CD14-positive monocyte (primary cell): ENCODE measurements around the gene SNX33. TPM values are rescaled to one million over a fixed set of nuclear protein-coding genes. Genes with fewer than 3 reads are reported as not detected.
A peak's percentile ranks its signal among the peaks of the same experiment; 100 is the strongest.

Source experiments
- DNase-seq, 3 donors: peaks; one replicate each; pipeline ENCODE4 v3.0.0-alpha.2; 2011 to 2022
- H2AFZ ChIP-seq: 2 replicates; pipeline ENCODE4 v1.6.0; 2012; ENCODE audit warnings: mild to moderate bottlenecking, low read depth, low read length, inconsistent platforms; ENCODE audit not compliant: insufficient read depth, poor library complexity, severe bottlenecking
- H3K27ac ChIP-seq, 2 donors: 1 replicate in 1 of 2; 2 replicates in 1 of 2; pipeline ENCODE4 v1.5.1; 2012 to 2013; ENCODE audit warnings: low read length in 2 of 2, control low read depth in 1 of 2, inconsistent platforms in 1 of 2, low read depth in 1 of 2, mild to moderate bottlenecking in 1 of 2
- H3K27me3 ChIP-seq, 2 donors: one replicate each; pipeline versions ENCODE4 v1.6.0 to v1.6.1; 2011 to 2013; ENCODE audit warnings: low read length in 2 of 2; ENCODE audit not compliant: control insufficient read depth in 2 of 2, insufficient read depth in 2 of 2
- H3K36me3 ChIP-seq, 2 donors: replicated peaks in 1 of 2; 1 replicate in 1 of 2; 2 replicates in 1 of 2; pipeline versions ENCODE4 v1.5.1 to v1.6.1; 2012 to 2013; ENCODE audit warnings: low read length in 2 of 2, control low read depth in 1 of 2, inconsistent platforms in 1 of 2, mild to moderate bottlenecking in 1 of 2; ENCODE audit not compliant: insufficient read depth in 2 of 2, control insufficient read depth in 1 of 2
- H3K4me1 ChIP-seq, 2 donors: 1 replicate in 1 of 2; 2 replicates in 1 of 2; pipeline versions ENCODE4 v1.5.1 to v1.6.1; 2012 to 2013; ENCODE audit warnings: low read length in 2 of 2, control low read depth in 1 of 2, inconsistent platforms in 1 of 2, mild to moderate bottlenecking in 1 of 2, moderate library complexity in 1 of 2; ENCODE audit not compliant: insufficient read depth in 2 of 2, control insufficient read depth in 1 of 2
- H3K4me2 ChIP-seq: replicated peaks from 2 replicates; pipeline ENCODE3; 2012; ENCODE audit warnings: low read length, moderate library complexity, mild to moderate bottlenecking; ENCODE audit not compliant: poor library complexity, severe bottlenecking; ENCODE audit errors: extremely low read depth
- H3K4me3 ChIP-seq, 3 experiments: fragments of 200-600 bp in 1 of 3; sonication (generic) in 1 of 3; replicated peaks in 1 of 3; 1 replicate in 2 of 3; 2 replicates in 1 of 3; pipeline ENCODE4 v1.5.1; 2011 to 2013; ENCODE audit warnings: low read length in 3 of 3, mild to moderate bottlenecking in 3 of 3, control low read depth in 2 of 3, low read depth in 2 of 3, inconsistent platforms in 1 of 3, moderate library complexity in 1 of 3
- H3K79me2 ChIP-seq: 2 replicates; pipeline ENCODE4 v1.6.0; 2012; ENCODE audit warnings: mild to moderate bottlenecking, control low read depth, inconsistent platforms, low read length, moderate library complexity; ENCODE audit not compliant: insufficient read depth
- H3K9ac ChIP-seq: 2 replicates; pipeline ENCODE4 v1.6.0; 2017; ENCODE audit warnings: low read length, mild to moderate bottlenecking; ENCODE audit not compliant: insufficient read depth, poor library complexity, severe bottlenecking
- H3K9me3 ChIP-seq, 2 donors: replicated peaks in 1 of 2; 1 replicate in 1 of 2; 2 replicates in 1 of 2; pipeline versions ENCODE4 v1.5.1 to v1.6.1; 2012 to 2013; ENCODE audit warnings: low read length in 2 of 2, control low read depth in 1 of 2; ENCODE audit not compliant: control insufficient read depth in 1 of 2, insufficient read depth in 1 of 2
- H4K20me1 ChIP-seq: 2 replicates; pipeline ENCODE4 v1.6.0; 2012; ENCODE audit warnings: mild to moderate bottlenecking, low read length, control low read depth, moderate library complexity; ENCODE audit not compliant: insufficient read depth
- H3K27ac Mint-ChIP-seq, 7 donors: one replicate each; pipeline ENCODE4 v1.8.0; 2020; ENCODE audit warnings: mild to moderate bottlenecking in 7 of 7, mixed read lengths in 7 of 7, moderate library complexity in 6 of 7, inconsistent platforms in 2 of 7
- H3K27me3 Mint-ChIP-seq, 3 donors: one replicate each; pipeline ENCODE4 v1.8.0; 2021 to 2022; ENCODE audit warnings: low read depth in 3 of 3, mild to moderate bottlenecking in 3 of 3, mixed read lengths in 3 of 3, moderate library complexity in 3 of 3, inconsistent platforms in 1 of 3
- H3K36me3 Mint-ChIP-seq, 2 donors: one replicate each; pipeline ENCODE4 v1.8.0; 2020; ENCODE audit warnings: mixed read lengths in 2 of 2, inconsistent platforms in 1 of 2, mild to moderate bottlenecking in 1 of 2
- H3K4me1 Mint-ChIP-seq: one replicate; pipeline ENCODE4 v1.8.0; 2020; ENCODE audit warnings: mild to moderate bottlenecking, mixed read lengths
- H3K4me3 Mint-ChIP-seq, 2 donors: one replicate each; pipeline ENCODE4 v1.8.0; 2020; ENCODE audit warnings: mild to moderate bottlenecking in 2 of 2, mixed read lengths in 2 of 2, moderate library complexity in 1 of 2
- H3K9me3 Mint-ChIP-seq, 7 donors: one replicate each; pipeline ENCODE4 v1.8.0; 2020 to 2022; ENCODE audit warnings: mixed read lengths in 7 of 7, mild to moderate bottlenecking in 6 of 7, moderate library complexity in 6 of 7, inconsistent platforms in 2 of 7
- CTCF ChIP-seq: fragments of 200-600 bp; IDR thresholded peaks from one replicate; pipeline ENCODE4 v1.8.0; 2022; ENCODE audit warnings: antibody characterized with exemption, mild to moderate bottlenecking
- WGBS: methylation state at CpG from one replicate; pipeline ENCODE4 v1.1.5; 2013; ENCODE audit warnings: missing lambda C conversion rate; ENCODE audit not compliant: insufficient coverage; 5-methylcytosine and 5-hydroxymethylcytosine counted together
- intact Hi-C, 2 donors: fragments of 100-400 bp; cut with micrococcal nuclease; formaldehyde crosslinking; loops; one replicate each; pipeline versions ENCODE4 v1.15.0 to v1.15.1; 2023
- polyA plus RNA-seq, 3 donors: library from polyadenylated mRNA; depleted of rRNA in 1 of 3; unstranded in 2 of 3; stranded (reverse) in 1 of 3; fragments of 300-500 nt in 2 of 3; fragments of >200 nt in 1 of 3; fragmentation: Illumina TruSeq in 2 of 3; gene quantifications; 1 replicate in 2 of 3; 2 replicates in 1 of 3; pipeline ENCODE4 v1.2.3, GENCODE V29; 2012 to 2021

Gene SNX33
- polyA plus RNA-seq, 3 donors: 2.4 to 4.8 (median 2.4) TPM

DNA sequence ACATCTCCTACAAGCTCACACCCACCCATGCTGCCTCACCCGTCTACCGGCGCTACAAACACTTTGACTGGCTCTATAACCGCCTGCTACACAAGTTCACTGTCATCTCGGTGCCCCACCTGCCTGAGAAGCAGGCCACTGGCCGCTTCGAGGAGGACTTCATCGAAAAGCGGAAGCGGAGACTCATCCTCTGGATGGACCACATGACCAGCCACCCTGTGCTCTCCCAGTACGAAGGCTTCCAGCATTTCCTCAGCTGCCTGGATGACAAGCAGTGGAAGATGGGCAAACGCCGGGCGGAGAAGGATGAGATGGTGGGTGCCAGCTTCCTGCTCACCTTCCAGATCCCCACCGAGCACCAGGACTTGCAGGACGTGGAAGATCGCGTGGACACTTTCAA lies 2.1 kb downstream of the SNX33 start:
- Histone ChIP-seq H3K79me2 (no peaks in the 10 kb centered on the region), H3K9me3 (no peaks in the 10 kb centered on the region), H3K27me3 (peaks cover 0 to 8% of the 10 kb centered on the region in 2 donors), H3K4me3 (no peak overlapping the region), H3K9ac (no peak overlapping the region), H3K27ac (no peak overlapping the region), H4K20me1 (peaks cover 26% of the 10 kb centered on the region), H3K36me3 (peaks cover 0 to 11% of the 10 kb centered on the region in 2 donors), H3K4me2 (no peak overlapping the region), H3K4me1 (peaks cover 34 to 61% of the 10 kb centered on the region in 2 donors), H2AFZ (no peak overlapping the region)
- DNase-seq: no peak
- H3K27ac Mint-ChIP-seq: no peak overlapping the region
- H3K36me3 Mint-ChIP-seq: peaks cover 21 to 23% of the 10 kb centered on the region in 2 donors
- 95% methylated on average over 14 of the region's 18 CpGs for WGBS
- peaks cover 0 to 4% (median 0%) of the 10 kb centered on the region in 7 donors for H3K9me3 Mint-ChIP-seq
- intact Hi-C loops: no loop called here
- H3K4me1 Mint-ChIP-seq: peaks cover 58% of the 10 kb centered on the region
- no peak for TF ChIP-seq CTCF
- H3K27me3 Mint-ChIP-seq: peaks cover 12 to 17% (median 16%) of the 10 kb centered on the region in 3 donors
- H3K4me3 Mint-ChIP-seq: no peak overlapping the region

DNA sequence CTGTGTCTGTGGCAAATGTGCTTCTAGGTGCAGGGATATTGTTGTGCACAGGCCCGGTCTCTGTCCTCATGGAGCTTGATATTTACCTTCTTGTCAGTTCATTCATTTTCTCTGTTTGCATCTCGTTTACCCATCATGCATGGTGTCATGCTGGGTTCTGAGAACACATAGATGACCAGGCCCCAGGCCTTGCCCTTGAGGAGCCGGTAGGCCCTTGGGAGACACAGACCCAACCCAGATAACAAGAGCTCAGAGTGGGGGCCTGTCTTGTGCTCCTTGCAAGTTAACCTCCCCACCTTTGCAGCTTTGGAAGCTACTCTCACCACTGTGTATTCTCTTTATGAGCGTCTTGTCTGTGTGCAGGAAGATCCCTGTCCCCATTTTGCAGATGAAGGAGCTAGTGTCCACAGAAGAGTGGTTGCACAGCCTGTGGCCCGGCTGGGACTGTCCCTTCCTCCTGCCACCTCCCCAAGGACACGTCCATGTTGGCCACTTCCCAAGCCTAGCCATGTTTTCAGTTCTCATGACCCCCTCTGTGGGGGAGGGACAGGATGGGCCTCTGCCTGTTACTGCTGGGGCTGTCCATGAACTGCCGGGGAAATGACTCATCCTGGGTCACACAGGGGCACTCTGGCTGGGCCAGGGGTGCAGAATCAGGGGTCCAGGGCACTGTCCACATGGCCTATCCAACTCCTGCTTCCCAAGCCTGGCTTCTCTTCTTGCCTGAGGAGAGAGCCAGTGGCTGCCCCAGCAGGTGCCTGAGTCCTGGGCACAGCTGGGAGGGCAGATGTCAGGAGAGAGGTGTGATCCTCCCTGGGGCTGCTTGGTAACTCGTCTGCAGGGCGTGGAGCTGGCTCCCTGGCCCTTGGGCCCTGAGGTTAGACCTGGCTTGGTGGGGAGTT lies 3.4 kb downstream of the SNX33 start:
- Histone ChIP-seq H3K9me3 (no peaks in the 10 kb centered on the region), H3K36me3 (peaks cover 0 to 11% of the 10 kb centered on the region in 2 donors), H3K4me2 (peak overlapping the region; percentile 36), H3K79me2 (no peaks in the 10 kb centered on the region), H4K20me1 (peaks cover 37% of the 10 kb centered on the region), H2AFZ (no peak overlapping the region), H3K9ac (peak overlapping the region; percentile 21), H3K27me3 (peaks cover 0 to 3% of the 10 kb centered on the region in 2 donors), H3K4me1 (peaks cover 31 to 58% of the 10 kb centered on the region in 2 donors), H3K27ac (peak overlapping the region in 1 of 2 donors; percentile 45), H3K4me3 (peak overlapping the region in 1 of 3 experiments; percentile 32)
- Mint-ChIP-seq H3K27me3 (peaks cover 5 to 11% (median 7%) of the 10 kb centered on the region in 3 donors), H3K9me3 (peaks cover 0 to 4% (median 0%) of the 10 kb centered on the region in 7 donors), H3K36me3 (peaks cover 22 to 25% of the 10 kb centered on the region in 2 donors), H3K27ac (peak overlapping the region in 3 of 7 donors; percentile 33 to 64 (median 54)), H3K4me1 (peaks cover 57% of the 10 kb centered on the region), H3K4me3 (peak overlapping the region in 1 of 2 donors; percentile 64)
- TF ChIP-seq CTCF: no peak
- intact Hi-C loops: no loop called here
- peak in 1 of 3 donors; percentile 42 for DNase-seq
- 50% methylated on average over 2 of the region's 9 CpGs for WGBS
